ENCODE data around the gene KNSTRN. TPM values are rescaled to one million over a fixed set of nuclear protein-coding genes. Genes with fewer than 3 reads are reported as not detected.

Gene KNSTRN
- total RNA-seq, 3 donors from 2014 or later (not counting 1 experiment from before 2014, with no cell fraction given) = 5.4 to 7.6 (median 5.6) TPM

- Histone ChIP-seq H3K4me1 (ENCODE audit: control insufficient read depth, insufficient read depth, low read length) (peaks cover 10% of the 10 kb centered on the region), H3K9me3 (ENCODE audit: control insufficient read depth, insufficient read depth, low read length) (no peaks in the 10 kb centered on the region), H3K27me3 (ENCODE audit: control insufficient read depth, insufficient read depth, low read length) (no peaks in the 10 kb centered on the region), H3K27ac (ENCODE audit: low read length) (no peak overlapping the region), H3K36me3 (ENCODE audit: control insufficient read depth, insufficient read depth, low read length) (no peaks in the 10 kb centered on the region), H3K4me3 (ENCODE audit: low read length) (no peak overlapping the region)
- DNase-seq (no peak), ATAC-seq (no peak)
- H3K4me1 Mint-ChIP-seq = peaks cover 14% of the 10 kb centered on the region in 2 donors
- no peaks in the 10 kb centered on the region for H3K36me3 Mint-ChIP-seq
- no peak overlapping the region for H3K27ac Mint-ChIP-seq
- intact Hi-C loops (cut with micrococcal nuclease) = no loop called here
- peaks cover 0 to 5% of the 10 kb centered on the region in 2 donors for H3K27me3 Mint-ChIP-seq (ENCODE audit: low read depth in 2 of 2)
- 43% methylated on average over 4 of the region's 4 CpGs for WGBS (ENCODE audit: insufficient coverage)
- no peak for TF ChIP-seq CTCF (IDR thresholded peaks at IDR 0.05)
- H3K9me3 Mint-ChIP-seq = no peaks in the 10 kb centered on the region
- H3K4me3 Mint-ChIP-seq = no peak overlapping the region
Measured at GRCh38 chr15:40379853-40380252, 2.7 kb upstream of the KNSTRN start.

DNA sequence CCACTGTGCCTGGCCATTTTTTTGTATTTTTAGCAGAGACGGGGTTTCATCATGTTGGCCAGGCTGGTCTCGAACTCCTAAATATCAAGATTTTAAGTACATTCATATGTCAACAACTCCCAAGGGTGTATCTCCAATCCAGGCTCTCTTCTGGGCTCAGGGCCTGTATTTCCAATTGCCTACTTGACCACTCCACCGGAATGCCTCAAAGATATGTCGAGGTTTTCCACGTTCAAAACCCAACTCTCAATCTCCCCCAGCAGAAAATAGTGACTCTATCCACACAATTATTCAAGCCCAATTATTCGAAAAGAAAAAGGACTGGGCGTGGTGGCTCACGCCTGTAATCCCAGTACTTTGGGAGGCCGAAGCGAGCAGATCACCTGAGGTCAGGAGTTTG lies 1.9 kb upstream of the KNSTRN start:
- Histone ChIP-seq H3K36me3 (ENCODE audit: control insufficient read depth, insufficient read depth, low read length) (no peaks in the 10 kb centered on the region), H3K9me3 (ENCODE audit: control insufficient read depth, insufficient read depth, low read length) (no peaks in the 10 kb centered on the region), H3K27ac (ENCODE audit: low read length) (no peak overlapping the region), H3K4me1 (ENCODE audit: control insufficient read depth, insufficient read depth, low read length) (peaks cover 10% of the 10 kb centered on the region), H3K4me3 (ENCODE audit: low read length) (no peak overlapping the region), H3K27me3 (ENCODE audit: control insufficient read depth, insufficient read depth, low read length) (no peaks in the 10 kb centered on the region)
- 95% methylated on average over 10 of the region's 10 CpGs for WGBS (ENCODE audit: insufficient coverage)
- Mint-ChIP-seq H3K27ac (no peak overlapping the region), H3K9me3 (no peaks in the 10 kb centered on the region), H3K36me3 (no peaks in the 10 kb centered on the region), H3K4me3 (no peak overlapping the region), H3K27me3 (ENCODE audit: low read depth in 2 of 2) (peaks cover 0 to 5% of the 10 kb centered on the region in 2 donors), H3K4me1 (peaks cover 14% of the 10 kb centered on the region in 2 donors)
- DNase-seq = no peak
- TF ChIP-seq CTCF (IDR thresholded peaks at IDR 0.05) = no peak
- intact Hi-C loops (cut with micrococcal nuclease) = no loop called here
- no peak for ATAC-seq

DNA sequence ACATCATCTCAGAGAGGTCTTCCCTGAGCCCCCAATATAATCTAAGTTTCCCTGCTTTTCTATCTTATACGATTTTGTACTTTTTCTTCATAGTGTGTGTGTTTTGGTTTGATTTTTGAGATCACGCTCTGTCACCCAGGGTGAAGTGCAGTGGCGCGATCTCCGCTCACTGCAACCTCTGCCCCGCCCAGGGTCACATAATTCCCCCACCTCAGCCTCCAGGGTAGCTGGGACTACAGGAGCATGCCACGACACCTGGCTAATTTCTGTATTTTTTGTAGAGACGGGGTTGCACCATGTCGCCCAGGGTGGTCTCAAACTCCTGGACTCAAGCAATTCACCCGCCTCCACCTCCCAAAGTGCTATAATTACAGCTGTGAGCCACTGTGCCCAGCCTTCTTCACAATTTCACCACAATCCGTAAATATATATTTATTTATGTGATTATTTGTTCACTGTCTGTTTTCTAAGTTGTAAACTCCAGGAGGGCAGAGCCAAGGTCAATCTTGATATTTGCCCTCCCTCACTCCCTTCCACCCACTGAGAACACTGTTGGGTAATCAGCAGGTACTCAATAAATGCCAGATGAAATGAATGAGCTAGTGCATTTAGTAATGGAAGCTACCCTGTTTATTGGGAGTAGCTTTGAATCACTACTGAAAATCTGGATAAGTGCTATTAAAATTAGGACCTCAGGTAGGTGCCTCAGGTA lies 547 bp upstream of the KNSTRN start:
- Histone ChIP-seq H3K36me3 (ENCODE audit: control insufficient read depth, insufficient read depth, low read length) (peaks cover 8% of the 10 kb centered on the region), H3K9me3 (ENCODE audit: control insufficient read depth, insufficient read depth, low read length) (no peaks in the 10 kb centered on the region), H3K4me3 (ENCODE audit: low read length) (no peak overlapping the region), H3K27me3 (ENCODE audit: control insufficient read depth, insufficient read depth, low read length) (no peaks in the 10 kb centered on the region), H3K27ac (ENCODE audit: low read length) (no peak overlapping the region), H3K4me1 (ENCODE audit: control insufficient read depth, insufficient read depth, low read length) (peaks cover 10% of the 10 kb centered on the region)
- Mint-ChIP-seq H3K4me3 (no peak overlapping the region), H3K27me3 (ENCODE audit: low read depth in 2 of 2) (peaks cover 0 to 5% of the 10 kb centered on the region in 2 donors), H3K36me3 (no peaks in the 10 kb centered on the region), H3K27ac (peak overlapping the region; percentile 80 to 86), H3K4me1 (peaks cover 14% of the 10 kb centered on the region in 2 donors), H3K9me3 (no peaks in the 10 kb centered on the region)
- intact Hi-C loops (cut with micrococcal nuclease) = no loop called here
- WGBS (ENCODE audit: insufficient coverage) = 96% methylated on average over 7 of the region's 11 CpGs
- no peak for DNase-seq
- no peak for ATAC-seq
- TF ChIP-seq CTCF (IDR thresholded peaks at IDR 0.05) = no peak

- WGBS (ENCODE audit: insufficient coverage) = 96% methylated on average over 3 of the region's 3 CpGs
- Mint-ChIP-seq H3K36me3 (no peaks in the 10 kb centered on the region), H3K27me3 (ENCODE audit: low read depth in 2 of 2) (no peaks in the 10 kb centered on the region), H3K9me3 (no peaks in the 10 kb centered on the region), H3K27ac (no peak overlapping the region), H3K4me3 (no peak overlapping the region), H3K4me1 (peaks cover 14% of the 10 kb centered on the region in 2 donors)
- no peaks in the 10 kb centered on the region for H3K9me3 ChIP-seq (ENCODE audit: control insufficient read depth, insufficient read depth, low read length)
- ATAC-seq = no peak
- DNase-seq = no peak
- H3K4me3 ChIP-seq (ENCODE audit: low read length) = no peak overlapping the region
- H3K4me1 ChIP-seq (ENCODE audit: control insufficient read depth, insufficient read depth, low read length) = peaks cover 15% of the 10 kb centered on the region
- H3K27ac ChIP-seq (ENCODE audit: low read length) = no peak overlapping the region
- peaks cover 32% of the 10 kb centered on the region for H3K36me3 ChIP-seq (ENCODE audit: control insufficient read depth, insufficient read depth, low read length)
- intact Hi-C loops (cut with micrococcal nuclease) = no loop called here
- no peaks in the 10 kb centered on the region for H3K27me3 ChIP-seq (ENCODE audit: control insufficient read depth, insufficient read depth, low read length)
- no peak for TF ChIP-seq CTCF (IDR thresholded peaks at IDR 0.05)
Measured at GRCh38 chr15:40386480-40386879, 4.0 kb downstream of the KNSTRN start.
